H9 (cell line): Measurements from ENCODE around the gene STOM. TPM values are rescaled to one million over a fixed set of nuclear protein-coding genes. Genes with fewer than 3 reads are reported as not detected.

Experiments
- DNase-seq: peaks from one replicate; pipeline ENCODE4 v3.0.0-alpha.2; 2017
- H2AFZ ChIP-seq: one replicate; pipeline ENCODE4 v1.6.1; 2013; ENCODE audit warnings: mild to moderate bottlenecking, low read length, control low read depth, moderate library complexity
- H2AK5ac ChIP-seq: 2 replicates; pipeline ENCODE4 v1.6.1; 2013; ENCODE audit warnings: low read length, control low read depth, mixed read lengths; ENCODE audit not compliant: insufficient read length
- H2BK120ac ChIP-seq: one replicate; pipeline ENCODE4 v1.6.1; 2013; ENCODE audit warnings: low read depth, mild to moderate bottlenecking, low read length, control low read depth, inconsistent platforms; ENCODE audit not compliant: poor library complexity, severe bottlenecking
- H2BK12ac ChIP-seq: 2 replicates; pipeline ENCODE4 v1.6.1; 2013; ENCODE audit warnings: low read length, control low read depth, mixed read lengths, low read depth; ENCODE audit not compliant: insufficient read length
- H2BK15ac ChIP-seq: 2 replicates; pipeline ENCODE4 v1.6.1; 2013; ENCODE audit warnings: low read depth, low read length, control low read depth
- H2BK20ac ChIP-seq: one replicate; pipeline ENCODE4 v1.6.1; 2013; ENCODE audit warnings: low read depth, mild to moderate bottlenecking, low read length, control low read depth, inconsistent platforms; ENCODE audit not compliant: poor library complexity, severe bottlenecking
- H2BK5ac ChIP-seq: 2 replicates; pipeline ENCODE4 v1.6.1; 2013; ENCODE audit warnings: low read length, control low read depth, mixed read lengths; ENCODE audit not compliant: insufficient read length
- H3K14ac ChIP-seq: 2 replicates; pipeline ENCODE4 v1.6.1; 2013; ENCODE audit warnings: low read length, control low read depth; ENCODE audit not compliant: insufficient read depth
- H3K18ac ChIP-seq: 2 replicates; pipeline ENCODE4 v1.6.1; 2013; ENCODE audit warnings: low read depth, mild to moderate bottlenecking, mixed read lengths, low read length, control low read depth; ENCODE audit not compliant: insufficient read length
- H3K23ac ChIP-seq: 2 replicates; pipeline ENCODE4 v1.6.1; 2013; ENCODE audit warnings: low read length, control low read depth, mixed read lengths, low read depth; ENCODE audit not compliant: insufficient read length
- H3K23me2 ChIP-seq: 2 replicates; pipeline ENCODE4 v1.6.1; 2013; ENCODE audit warnings: low read depth, mild to moderate bottlenecking, mixed read lengths, low read length, control low read depth; ENCODE audit not compliant: insufficient read length, poor library complexity, severe bottlenecking
- H3K27ac ChIP-seq: 2 replicates; pipeline ENCODE4 v1.5.1; 2013; ENCODE audit warnings: low read length, control low read depth, mixed read lengths, low read depth; ENCODE audit not compliant: insufficient read length
- H3K27me3 ChIP-seq: 2 replicates; pipeline ENCODE4 v1.6.1; 2013; ENCODE audit warnings: low read length, control low read depth, inconsistent platforms; ENCODE audit not compliant: insufficient read depth
- H3K4ac ChIP-seq: 2 replicates; pipeline ENCODE4 v1.6.1; 2013; ENCODE audit warnings: low read depth, mild to moderate bottlenecking, control low read depth, inconsistent platforms, low read length, moderate library complexity
- H3K4me1 ChIP-seq: 2 replicates; pipeline ENCODE4 v1.6.1; 2013; ENCODE audit warnings: low read length, control low read depth, inconsistent platforms; ENCODE audit not compliant: insufficient read depth
- H3K4me2 ChIP-seq: 2 replicates; pipeline ENCODE4 v1.6.1; 2013; ENCODE audit warnings: low read length, control low read depth, mixed read lengths; ENCODE audit not compliant: insufficient read length, insufficient read depth
- H3K56ac ChIP-seq: 2 replicates; pipeline ENCODE4 v1.6.1; 2013; ENCODE audit warnings: low read depth, mild to moderate bottlenecking, mixed read lengths, low read length, control low read depth; ENCODE audit not compliant: insufficient read length
- H3K79me1 ChIP-seq: 2 replicates; pipeline ENCODE4 v1.6.1; 2013; ENCODE audit warnings: low read depth, mild to moderate bottlenecking, moderate library complexity, low read length, control low read depth, inconsistent platforms; ENCODE audit not compliant: insufficient read depth, poor library complexity, severe bottlenecking
- H3K79me2 ChIP-seq: 2 replicates; pipeline ENCODE4 v1.6.1; 2013; ENCODE audit warnings: low read length, control low read depth, inconsistent platforms; ENCODE audit not compliant: insufficient read depth
- H3K9ac ChIP-seq: 2 replicates; pipeline ENCODE4 v1.6.1; 2013; ENCODE audit warnings: low read length, control low read depth, mixed read lengths; ENCODE audit not compliant: insufficient read length; ENCODE audit errors: extremely low read depth
- H3K9me3 ChIP-seq: one replicate; pipeline ENCODE4 v1.6.1; 2013; ENCODE audit warnings: low read depth, low read length, inconsistent platforms; ENCODE audit not compliant: control insufficient read depth
- H3T11ph ChIP-seq: one replicate; pipeline ENCODE4 v1.6.1; 2013; ENCODE audit warnings: mild to moderate bottlenecking, low read length, control low read depth, inconsistent platforms
- H4K20me1 ChIP-seq: one replicate; pipeline ENCODE4 v1.6.1; 2013; ENCODE audit not compliant: control insufficient read depth, insufficient read length, insufficient read depth
- H4K5ac ChIP-seq: 2 replicates; pipeline ENCODE4 v1.6.1; 2013; ENCODE audit warnings: low read depth, mild to moderate bottlenecking, mixed read lengths, low read length, control low read depth; ENCODE audit not compliant: insufficient read length
- H4K8ac ChIP-seq: replicated peaks from 2 replicates; pipeline ENCODE4 v1.6.1; 2013; ENCODE audit warnings: low read length, control low read depth, mixed read lengths, low read depth; ENCODE audit not compliant: insufficient read length
- H4K91ac ChIP-seq: 2 replicates; pipeline ENCODE4 v1.6.1; 2013; ENCODE audit warnings: low read depth, mild to moderate bottlenecking, moderate library complexity, mixed read lengths, low read length, control low read depth; ENCODE audit not compliant: insufficient read length
- H3K27ac Mint-ChIP-seq, 3 experiments: 2 replicates in 2 of 3; 3 replicates in 1 of 3; pipeline ENCODE4 v1.8.0; 2020 to 2021; ENCODE audit warnings: mixed read lengths in 3 of 3, mild to moderate bottlenecking in 1 of 3, moderate library complexity in 1 of 3
- H3K27me3 Mint-ChIP-seq: 2 replicates; pipeline ENCODE4 v1.8.0; 2021; ENCODE audit warnings: low read depth, mild to moderate bottlenecking, moderate library complexity, mixed read lengths
- H3K36me3 Mint-ChIP-seq, 3 experiments: 2 replicates in 2 of 3; 3 replicates in 1 of 3; pipeline ENCODE4 v1.8.0; 2020 to 2021; ENCODE audit warnings: low read depth in 3 of 3, mixed read lengths in 3 of 3; ENCODE audit not compliant: insufficient read depth in 1 of 3
- H3K4me1 Mint-ChIP-seq, 2 experiments: 2 replicates each; pipeline ENCODE4 v1.8.0; 2020; ENCODE audit warnings: mixed read lengths in 2 of 2
- H3K4me3 Mint-ChIP-seq, 2 experiments: 2 replicates in 1 of 2; 3 replicates in 1 of 2; pipeline ENCODE4 v1.8.0; 2020 to 2021; ENCODE audit warnings: mild to moderate bottlenecking in 2 of 2, mixed read lengths in 2 of 2, moderate library complexity in 1 of 2
- H3K9me3 Mint-ChIP-seq, 2 experiments: 2 replicates in 1 of 2; 3 replicates in 1 of 2; pipeline ENCODE4 v1.8.0; 2020; ENCODE audit warnings: mild to moderate bottlenecking in 2 of 2, mixed read lengths in 2 of 2, moderate library complexity in 1 of 2
- WGBS: extraction: QIAGEN DNeasy Blood & Tissue Kit; methylation state at CpG from one replicate; pipeline ENCODE4 v1.1.7; 2013; ENCODE audit warnings: missing lambda C conversion rate, low lambda C conversion rate, mixed read lengths; ENCODE audit not compliant: insufficient read length; ENCODE audit errors: extremely low coverage; 5-methylcytosine and 5-hydroxymethylcytosine counted together
- total RNA-seq: library from RNA; stranded (reverse); gene quantifications from 2 replicates; pipeline ENCODE4 v1.2.1, GENCODE V29; 2021
- TF ChIP-seq, protein P1 (sequence below): fragments of 200-600 bp; sonication (generic); conservative IDR thresholded peaks from 3 replicates; pipeline ENCODE4 v1.8.0; 2021; ENCODE audit warnings: antibody characterized with exemption, mild to moderate bottlenecking

Gene STOM
- total RNA-seq, 1 experiment from 2014 or later = 15.3 TPM

DNA sequence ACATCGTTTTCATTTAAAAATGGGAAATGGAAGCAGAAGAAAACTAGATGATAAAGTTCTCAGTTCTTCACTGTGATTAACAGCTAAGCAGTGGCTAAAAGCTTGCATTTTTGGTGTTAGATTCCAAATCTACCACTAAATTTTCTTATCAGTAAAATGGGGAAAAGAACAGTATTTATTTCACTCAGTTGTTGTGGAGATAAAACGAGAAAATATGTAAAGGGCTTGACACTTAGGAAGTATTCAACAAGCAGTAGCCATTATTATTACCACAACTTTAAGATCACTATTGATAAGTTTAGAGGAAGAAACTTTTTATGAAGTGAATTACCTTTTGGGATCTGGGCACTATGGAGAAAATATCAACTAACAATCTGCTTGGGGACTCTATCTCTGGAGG lies 4.5 kb downstream of the STOM start:
- Histone ChIP-seq H4K91ac (no peak overlapping the region), H4K5ac (no peak overlapping the region), H3K79me1 (no peaks in the 10 kb centered on the region), H3K9me3 (no peaks in the 10 kb centered on the region), H3K27ac (no peak overlapping the region), H2BK15ac (no peak overlapping the region), H3K23me2 (peaks cover 5% of the 10 kb centered on the region), H3K23ac (no peak overlapping the region), H3K4me2 (no peak overlapping the region), H3K27me3 (no peaks in the 10 kb centered on the region; the same call in 1 of the 2 replicates), H2AFZ (no peak overlapping the region), H3T11ph (no peak overlapping the region), H3K18ac (no peak overlapping the region), H4K20me1 (no peaks in the 10 kb centered on the region), H3K79me2 (no peaks in the 10 kb centered on the region), H2BK20ac (no peak overlapping the region), H3K14ac (no peak overlapping the region), H2AK5ac (no peak overlapping the region), H3K4ac (no peak overlapping the region), H3K9ac (no peak overlapping the region), H2BK120ac (no peak overlapping the region), H3K4me1 (no peaks in the 10 kb centered on the region), H2BK5ac (no peak overlapping the region), H4K8ac (no peak overlapping the region), H3K56ac (no peak overlapping the region), H2BK12ac (no peak overlapping the region)
- Mint-ChIP-seq H3K36me3 (peaks cover 3 to 7% (median 3%) of the 10 kb centered on the region in 3 experiments; a peak in 5 of 7 replicates), H3K4me3 (no peak overlapping the region), H3K27me3 (peaks cover 27% of the 10 kb centered on the region), H3K4me1 (peaks cover 14 to 38% of the 10 kb centered on the region in 2 experiments), H3K9me3 (peaks cover 0 to 4% of the 10 kb centered on the region in 2 experiments; a peak in 2 of 5 replicates), H3K27ac (no peak overlapping the region)
- TF ChIP-seq, protein P1, sequence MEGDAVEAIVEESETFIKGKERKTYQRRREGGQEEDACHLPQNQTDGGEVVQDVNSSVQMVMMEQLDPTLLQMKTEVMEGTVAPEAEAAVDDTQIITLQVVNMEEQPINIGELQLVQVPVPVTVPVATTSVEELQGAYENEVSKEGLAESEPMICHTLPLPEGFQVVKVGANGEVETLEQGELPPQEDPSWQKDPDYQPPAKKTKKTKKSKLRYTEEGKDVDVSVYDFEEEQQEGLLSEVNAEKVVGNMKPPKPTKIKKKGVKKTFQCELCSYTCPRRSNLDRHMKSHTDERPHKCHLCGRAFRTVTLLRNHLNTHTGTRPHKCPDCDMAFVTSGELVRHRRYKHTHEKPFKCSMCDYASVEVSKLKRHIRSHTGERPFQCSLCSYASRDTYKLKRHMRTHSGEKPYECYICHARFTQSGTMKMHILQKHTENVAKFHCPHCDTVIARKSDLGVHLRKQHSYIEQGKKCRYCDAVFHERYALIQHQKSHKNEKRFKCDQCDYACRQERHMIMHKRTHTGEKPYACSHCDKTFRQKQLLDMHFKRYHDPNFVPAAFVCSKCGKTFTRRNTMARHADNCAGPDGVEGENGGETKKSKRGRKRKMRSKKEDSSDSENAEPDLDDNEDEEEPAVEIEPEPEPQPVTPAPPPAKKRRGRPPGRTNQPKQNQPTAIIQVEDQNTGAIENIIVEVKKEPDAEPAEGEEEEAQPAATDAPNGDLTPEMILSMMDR = no peak
- WGBS = no CpG with 5 or more reads among the region's 2 CpGs
- no peak for DNase-seq
